22Rv1 (cell line): ENCODE data around the gene PRKAA1.

Source experiments
- CTCF ChIP-seq: fragments of 450-650 bp; IDR thresholded peaks from 2 replicates; pipeline ENCODE4 v1.5.1; 2017; ENCODE audit warnings: mild to moderate bottlenecking
- ZFX ChIP-seq: fragments of 450-650 bp; IDR thresholded peaks from 2 replicates; pipeline ENCODE4 v1.6.1; 2017; ENCODE audit warnings: antibody characterized with exemption, borderline replicate concordance

- TF ChIP-seq CTCF, result no peak
- no peak for TF ChIP-seq ZFX
Observed at GRCh38 chr5:40798801-40799210, 632 bp upstream of the PRKAA1 start.
